Measurements from ENCODE around the gene IER5. TPM values are rescaled to one million over a fixed set of nuclear protein-coding genes. Genes with fewer than 3 reads are reported as not detected.

The IER5 gene
- polyA plus RNA-seq, 1 of the 3 experiments (the other 2 are of a cell fraction), result 52.9 TPM

- no peak overlapping the region for H3K9ac ChIP-seq
- H4K20me1 ChIP-seq (ENCODE audit: insufficient read depth), result peaks cover 10% of the 10 kb centered on the region
- H3K9me3 ChIP-seq, result no peaks in the 10 kb centered on the region
- 76% methylated on average over 4 of the region's 4 CpGs for WGBS (ENCODE audit: low lambda C conversion rate)
- H3K9me2 ChIP-seq, result no peaks in the 10 kb centered on the region
- TF ChIP-seq JUND (IDR thresholded peaks at IDR 0.05), result no peak
- TF ChIP-seq FOSL2 (IDR thresholded peaks at IDR 0.05; ENCODE audit: borderline replicate concordance, low read depth), result no peak
- no peak for TF ChIP-seq RFX5 (IDR thresholded peaks at IDR 0.05; ENCODE audit: low read length)
- TF ChIP-seq SMC3 (IDR thresholded peaks at IDR 0.05; ENCODE audit: low read depth, low read length), result no peak
- TF ChIP-seq RAD21 (IDR thresholded peaks at IDR 0.05; ENCODE audit: low read length), result no peak
- ChIA-PET CTCF (interaction anchor here (0.8 to 3.4 kb wide), 7 partner anchors 12 to 203 kb away, joined by 3 to 38 read pairs (median 4); no protein-coding TSS in a partner anchor), POLR2A (interaction anchor here (1.8 kb wide), 1 partner anchor 21 kb away, joined by 6 read pairs; no protein-coding TSS in a partner anchor)
- peaks cover 11% of the 10 kb centered on the region for H3K79me2 ChIP-seq (ENCODE audit: insufficient read depth)
- H3K27ac ChIP-seq (ENCODE audit: low read depth in 2 of 2, low read length in 1 of 2), result no peak overlapping the region
- no peaks in the 10 kb centered on the region for H3K27me3 ChIP-seq (ENCODE audit: insufficient read depth)
- no peak overlapping the region for H3K4me2 ChIP-seq
- DNase-seq, result no peak
- H3K4me1 ChIP-seq (ENCODE audit: control insufficient read depth in 1 of 2, insufficient read depth in 2 of 2, low read depth in 1 of 2, low read length in 1 of 2), result peaks cover 7% of the 10 kb centered on the region in 2 experiments; a peak in 3 of 4 replicates
- H3K4me3 ChIP-seq (ENCODE audit: low read depth in 2 of 2, low read length in 1 of 2), result no peak overlapping the region
- H3F3A ChIP-seq (replicated peaks; ENCODE audit: insufficient read depth), result peaks cover 12% of the 10 kb centered on the region
- H2AFZ ChIP-seq (ENCODE audit: low read depth), result no peak overlapping the region
- H3K36me3 ChIP-seq (replicated peaks in 1 of 2; ENCODE audit: control insufficient read depth in 1 of 2, insufficient read depth in 2 of 2, low read length in 1 of 2), result no peaks in the 10 kb centered on the region
Measured at GRCh38 chr1:181084606-181084969, 3.9 kb upstream of the IER5 start.

GRCh38 chr1:181086091-181086490, 2.4 kb upstream of the IER5 start:
- no peaks in the 10 kb centered on the region for H3K27me3 ChIP-seq (ENCODE audit: insufficient read depth)
- H3K79me2 ChIP-seq (ENCODE audit: insufficient read depth), result peaks cover 26% of the 10 kb centered on the region
- ChIA-PET POLR2A (no interaction called here), CTCF (interaction anchor here (0.8 to 3.4 kb wide), 3 partner anchors 56 to 204 kb away, joined by 3 to 38 read pairs (median 4); no protein-coding TSS in a partner anchor)
- H3K9ac ChIP-seq, result no peak overlapping the region
- no peak for DNase-seq
- no peak overlapping the region for H2AFZ ChIP-seq (ENCODE audit: low read depth)
- H3K36me3 ChIP-seq (replicated peaks in 1 of 2; ENCODE audit: control insufficient read depth in 1 of 2, insufficient read depth in 2 of 2, low read length in 1 of 2), result peaks cover 9 to 10% of the 10 kb centered on the region in 2 experiments
- TF ChIP-seq POLR2AphosphoS5 (IDR thresholded peaks at IDR 0.05; ENCODE audit: low read depth, low read length) (no peak), GATA2 (CRISPR knock-in tag; IDR thresholded peaks at IDR 0.05) (no peak), MXI1 (IDR thresholded peaks at IDR 0.05; ENCODE audit: low read depth, low read length) (no peak), RCOR1 (IDR thresholded peaks at IDR 0.05; ENCODE audit: low read length) (no peak), YY1 (IDR thresholded peaks at IDR 0.05; ENCODE audit: low read depth) (no peak), MEF2A (IDR thresholded peaks at IDR 0.05; ENCODE audit: borderline replicate concordance, low read depth) (no peak), ELF1 (IDR thresholded peaks at IDR 0.05) (no peak), NRF1 (IDR thresholded peaks at IDR 0.05; ENCODE audit: low read depth, low read length) (no peak), FOSL2 (IDR thresholded peaks at IDR 0.05; ENCODE audit: borderline replicate concordance, low read depth) (no peak), NFIC (IDR thresholded peaks at IDR 0.05; ENCODE audit: borderline replicate concordance) (no peak)
- TF ChIP-seq, protein P1, sequence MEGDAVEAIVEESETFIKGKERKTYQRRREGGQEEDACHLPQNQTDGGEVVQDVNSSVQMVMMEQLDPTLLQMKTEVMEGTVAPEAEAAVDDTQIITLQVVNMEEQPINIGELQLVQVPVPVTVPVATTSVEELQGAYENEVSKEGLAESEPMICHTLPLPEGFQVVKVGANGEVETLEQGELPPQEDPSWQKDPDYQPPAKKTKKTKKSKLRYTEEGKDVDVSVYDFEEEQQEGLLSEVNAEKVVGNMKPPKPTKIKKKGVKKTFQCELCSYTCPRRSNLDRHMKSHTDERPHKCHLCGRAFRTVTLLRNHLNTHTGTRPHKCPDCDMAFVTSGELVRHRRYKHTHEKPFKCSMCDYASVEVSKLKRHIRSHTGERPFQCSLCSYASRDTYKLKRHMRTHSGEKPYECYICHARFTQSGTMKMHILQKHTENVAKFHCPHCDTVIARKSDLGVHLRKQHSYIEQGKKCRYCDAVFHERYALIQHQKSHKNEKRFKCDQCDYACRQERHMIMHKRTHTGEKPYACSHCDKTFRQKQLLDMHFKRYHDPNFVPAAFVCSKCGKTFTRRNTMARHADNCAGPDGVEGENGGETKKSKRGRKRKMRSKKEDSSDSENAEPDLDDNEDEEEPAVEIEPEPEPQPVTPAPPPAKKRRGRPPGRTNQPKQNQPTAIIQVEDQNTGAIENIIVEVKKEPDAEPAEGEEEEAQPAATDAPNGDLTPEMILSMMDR (IDR thresholded peaks at IDR 0.05), result no peak
- TF ChIP-seq, protein P2, sequence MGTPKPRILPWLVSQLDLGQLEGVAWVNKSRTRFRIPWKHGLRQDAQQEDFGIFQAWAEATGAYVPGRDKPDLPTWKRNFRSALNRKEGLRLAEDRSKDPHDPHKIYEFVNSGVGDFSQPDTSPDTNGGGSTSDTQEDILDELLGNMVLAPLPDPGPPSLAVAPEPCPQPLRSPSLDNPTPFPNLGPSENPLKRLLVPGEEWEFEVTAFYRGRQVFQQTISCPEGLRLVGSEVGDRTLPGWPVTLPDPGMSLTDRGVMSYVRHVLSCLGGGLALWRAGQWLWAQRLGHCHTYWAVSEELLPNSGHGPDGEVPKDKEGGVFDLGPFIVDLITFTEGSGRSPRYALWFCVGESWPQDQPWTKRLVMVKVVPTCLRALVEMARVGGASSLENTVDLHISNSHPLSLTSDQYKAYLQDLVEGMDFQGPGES (IDR thresholded peaks at IDR 0.05; ENCODE audit: low read depth, low read length), result no peak
- TF ChIP-seq, protein P3, sequence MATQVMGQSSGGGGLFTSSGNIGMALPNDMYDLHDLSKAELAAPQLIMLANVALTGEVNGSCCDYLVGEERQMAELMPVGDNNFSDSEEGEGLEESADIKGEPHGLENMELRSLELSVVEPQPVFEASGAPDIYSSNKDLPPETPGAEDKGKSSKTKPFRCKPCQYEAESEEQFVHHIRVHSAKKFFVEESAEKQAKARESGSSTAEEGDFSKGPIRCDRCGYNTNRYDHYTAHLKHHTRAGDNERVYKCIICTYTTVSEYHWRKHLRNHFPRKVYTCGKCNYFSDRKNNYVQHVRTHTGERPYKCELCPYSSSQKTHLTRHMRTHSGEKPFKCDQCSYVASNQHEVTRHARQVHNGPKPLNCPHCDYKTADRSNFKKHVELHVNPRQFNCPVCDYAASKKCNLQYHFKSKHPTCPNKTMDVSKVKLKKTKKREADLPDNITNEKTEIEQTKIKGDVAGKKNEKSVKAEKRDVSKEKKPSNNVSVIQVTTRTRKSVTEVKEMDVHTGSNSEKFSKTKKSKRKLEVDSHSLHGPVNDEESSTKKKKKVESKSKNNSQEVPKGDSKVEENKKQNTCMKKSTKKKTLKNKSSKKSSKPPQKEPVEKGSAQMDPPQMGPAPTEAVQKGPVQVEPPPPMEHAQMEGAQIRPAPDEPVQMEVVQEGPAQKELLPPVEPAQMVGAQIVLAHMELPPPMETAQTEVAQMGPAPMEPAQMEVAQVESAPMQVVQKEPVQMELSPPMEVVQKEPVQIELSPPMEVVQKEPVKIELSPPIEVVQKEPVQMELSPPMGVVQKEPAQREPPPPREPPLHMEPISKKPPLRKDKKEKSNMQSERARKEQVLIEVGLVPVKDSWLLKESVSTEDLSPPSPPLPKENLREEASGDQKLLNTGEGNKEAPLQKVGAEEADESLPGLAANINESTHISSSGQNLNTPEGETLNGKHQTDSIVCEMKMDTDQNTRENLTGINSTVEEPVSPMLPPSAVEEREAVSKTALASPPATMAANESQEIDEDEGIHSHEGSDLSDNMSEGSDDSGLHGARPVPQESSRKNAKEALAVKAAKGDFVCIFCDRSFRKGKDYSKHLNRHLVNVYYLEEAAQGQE (IDR thresholded peaks at IDR 0.05; ENCODE audit: low read depth, low read length), result no peak
- TF ChIP-seq, protein P4, sequence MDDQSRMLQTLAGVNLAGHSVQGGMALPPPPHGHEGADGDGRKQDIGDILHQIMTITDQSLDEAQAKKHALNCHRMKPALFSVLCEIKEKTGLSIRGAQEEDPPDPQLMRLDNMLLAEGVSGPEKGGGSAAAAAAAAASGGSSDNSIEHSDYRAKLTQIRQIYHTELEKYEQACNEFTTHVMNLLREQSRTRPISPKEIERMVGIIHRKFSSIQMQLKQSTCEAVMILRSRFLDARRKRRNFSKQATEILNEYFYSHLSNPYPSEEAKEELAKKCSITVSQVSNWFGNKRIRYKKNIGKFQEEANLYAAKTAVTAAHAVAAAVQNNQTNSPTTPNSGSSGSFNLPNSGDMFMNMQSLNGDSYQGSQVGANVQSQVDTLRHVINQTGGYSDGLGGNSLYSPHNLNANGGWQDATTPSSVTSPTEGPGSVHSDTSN (IDR thresholded peaks at IDR 0.05), result no peak
- H3K4me2 ChIP-seq, result no peak overlapping the region
- no peaks in the 10 kb centered on the region for H3K9me3 ChIP-seq
- peaks cover 25% of the 10 kb centered on the region for H4K20me1 ChIP-seq (ENCODE audit: insufficient read depth)
- H3K4me1 ChIP-seq (ENCODE audit: control insufficient read depth in 1 of 2, insufficient read depth in 2 of 2, low read depth in 1 of 2, low read length in 1 of 2), result peaks cover 7% of the 10 kb centered on the region in 2 experiments; a peak in 3 of 4 replicates
- WGBS (ENCODE audit: low lambda C conversion rate), result 95% methylated on average over 1 of the region's 1 CpG
- no peak overlapping the region for H3K4me3 ChIP-seq (ENCODE audit: low read depth in 2 of 2, low read length in 1 of 2)
- peaks cover 12% of the 10 kb centered on the region for H3F3A ChIP-seq (replicated peaks; ENCODE audit: insufficient read depth)
- H3K9me2 ChIP-seq, result no peaks in the 10 kb centered on the region
- no peak overlapping the region; a peak in 1 of 4 replicates for H3K27ac ChIP-seq (ENCODE audit: low read depth in 2 of 2, low read length in 1 of 2)
